MM.1S (cell line): ENCODE data around the gene DLGAP3.

Experiments
- CTCF ChIP-seq: fragments of 300-600 bp; sonication (generic); IDR thresholded peaks from 2 replicates; pipeline ENCODE4 v1.5.1; 2016; ENCODE audit warnings: antibody characterized with exemption, low read length, mixed read lengths
- EZH2 ChIP-seq: fragments of 300-600 bp; sonication (generic); optimal IDR thresholded peaks from 2 replicates; pipeline ENCODE3; 2017; ENCODE audit warnings: low read depth, mild to moderate bottlenecking, antibody characterized with exemption, low read length, mixed read lengths
- EZH2phosphoT487 ChIP-seq: fragments of 300-600 bp; sonication (generic); IDR thresholded peaks from 2 replicates; pipeline ENCODE4 v1.6.1; 2018; ENCODE audit warnings: antibody characterized with exemption, low read length

- TF ChIP-seq EZH2phosphoT487 (no peak), CTCF (no peak), EZH2 (no peak)
Measured at GRCh38 chr1:34833711-34834110, 95.7 kb downstream of the DLGAP3 start.
